Omental fat pad (tissue), 4 donors: ENCODE data around the gene TPGS1. TPM values are rescaled to one million over a fixed set of nuclear protein-coding genes. Genes with fewer than 3 reads are reported as not detected.
A peak's percentile ranks its signal among the peaks of the same experiment; 100 is the strongest.

ENCODE experiments used
- ATAC-seq: fragments of 150-250 bp; one replicate; pipeline ENCODE4 v1.9.1; 2016; ENCODE audit warnings: mild to moderate bottlenecking, moderate library complexity; ENCODE audit not compliant: low FRiP score
- DNase-seq: peaks from one replicate; pipeline ENCODE4 v3.0.0-alpha.2; 2019; ENCODE audit warnings: low spot score
- CTCF ChIP-seq, 3 donors: fragments of 450-650 bp; IDR thresholded peaks; one replicate each; pipeline ENCODE4 v1.5.1; 2016 to 2017; ENCODE audit warnings: antibody characterized with exemption in 3 of 3, mild to moderate bottlenecking in 3 of 3, moderate library complexity in 2 of 3
- total RNA-seq, 4 donors: library from RNA; depleted of rRNA; stranded (reverse); fragments of >200 nt; gene quantifications; one replicate each; pipeline ENCODE4 v1.1.0, GENCODE V29; 2016

The TPGS1 gene
- total RNA-seq, 4 donors from 2014 or later = 45.5 to 61.2 (median 46.1) TPM

DNA sequence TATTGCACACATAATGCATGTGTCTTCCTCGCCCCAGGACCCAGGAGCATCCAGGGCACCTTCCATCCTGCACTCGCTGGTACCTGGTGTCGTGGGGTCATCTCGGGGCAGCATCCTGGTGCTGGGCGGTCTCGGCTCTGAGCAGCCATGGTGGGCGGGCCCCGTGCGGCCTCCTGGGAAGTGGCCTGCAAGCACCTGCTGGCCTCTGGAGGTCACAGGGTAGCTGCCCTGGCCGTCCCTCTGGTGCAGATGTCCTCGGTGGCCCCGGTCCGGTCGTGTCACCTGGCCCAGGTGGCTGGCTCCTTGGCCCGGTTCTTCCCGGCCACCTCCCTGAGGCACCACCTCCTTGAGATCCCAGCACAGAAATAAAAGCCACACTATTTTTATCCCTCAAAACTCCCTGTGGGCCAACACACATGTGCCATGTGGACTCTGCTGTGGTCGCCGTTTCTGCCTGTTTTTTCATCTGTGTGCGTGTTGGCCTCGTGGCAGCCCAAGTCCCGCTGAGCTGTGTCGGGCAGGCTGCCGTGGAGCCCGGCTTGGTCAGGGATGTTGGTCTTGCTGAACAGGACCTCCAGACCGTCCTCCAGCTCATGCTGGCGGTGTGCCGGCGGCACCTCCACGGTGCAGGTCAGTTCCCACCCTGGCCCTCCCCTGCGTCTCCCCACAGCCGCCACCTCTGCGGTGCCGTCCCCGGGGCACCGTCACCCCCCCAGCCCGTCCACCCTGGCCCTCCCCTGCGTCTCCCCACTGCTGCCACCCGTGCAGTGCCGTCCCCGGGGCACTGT is 31.5 kb downstream of the TPGS1 start:
- ATAC-seq = no peak
- no peak for TF ChIP-seq CTCF (IDR thresholded peaks at IDR 0.05)
- DNase-seq = no peak

- no peak for DNase-seq
- ATAC-seq = no peak
- no peak for TF ChIP-seq CTCF (IDR thresholded peaks at IDR 0.05)
Observed at GRCh38 chr19:539429-540030, 32.2 kb downstream of the TPGS1 start.

- TF ChIP-seq CTCF (IDR thresholded peaks at IDR 0.05) = no peak
- ATAC-seq = no peak
- DNase-seq = no peak
Observed at GRCh38 chr19:540867-541637, 33.8 kb downstream of the TPGS1 start.

DNA sequence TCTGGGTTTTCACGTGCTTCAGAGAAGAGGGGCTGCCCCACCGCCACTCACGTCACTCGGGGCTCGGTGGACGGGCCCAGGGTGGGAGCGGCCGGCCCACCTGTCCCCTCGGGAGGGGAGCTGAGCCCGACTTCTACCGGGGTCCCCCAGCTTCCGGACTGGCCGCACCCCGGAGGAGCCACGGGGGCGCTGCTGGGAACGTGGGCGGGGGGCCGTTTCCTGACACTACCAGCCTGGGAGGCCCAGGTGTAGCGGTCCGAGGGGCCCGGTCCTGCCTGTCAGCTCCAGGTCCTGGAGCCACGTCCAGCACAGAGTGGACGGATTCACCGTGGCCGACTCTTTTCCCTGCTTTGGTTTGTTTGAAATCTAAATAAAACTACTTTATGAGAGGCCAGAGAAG is 34.4 kb downstream of the TPGS1 start:
- no peak for DNase-seq
- no peak for ATAC-seq
- TF ChIP-seq CTCF (IDR thresholded peaks at IDR 0.05) = no peak

- no peak for TF ChIP-seq CTCF (IDR thresholded peaks at IDR 0.05)
- ATAC-seq (no peak), DNase-seq (no peak)
Observed at GRCh38 chr19:542173-542866, 35.0 kb downstream of the TPGS1 start.

GRCh38 chr19:543910-544608 is 36.8 kb downstream of the TPGS1 start, which contains the start of gene GZMM:
Gene GZMM, plus strand, starts transcription at chr19:544053. Its CDS starts 19 bp downstream, at chr19:544072.
- no peak for DNase-seq
- ATAC-seq = peak; percentile 20
- no peak for TF ChIP-seq CTCF (IDR thresholded peaks at IDR 0.05)
